Left renal cortex interstitium (tissue), 4 donors: ENCODE results near the gene GSC2. TPM values are rescaled to one million over a fixed set of nuclear protein-coding genes. Genes with fewer than 3 reads are reported as not detected.
A peak's percentile ranks its signal among the peaks of the same experiment; 100 is the strongest.

Source experiments
- DNase-seq, 4 donors: peaks; one replicate each; pipeline ENCODE4 v3.0.0-alpha.2; 2013; ENCODE audit warnings: low read depth in 4 of 4, low spot score in 2 of 4, missing footprints in 1 of 4
- polyA plus RNA-seq, 4 donors: library from polyadenylated mRNA; unstranded; fragments of 120-200 nt; gene quantifications; one replicate each; pipeline ENCODE4 v1.2.1, GENCODE V29; 2013; ENCODE audit not compliant: insufficient read length in 4 of 4

The GSC2 gene
- polyA plus RNA-seq, 4 donors = not detected

- DNase-seq = peak in 3 of 4 donors; percentile 65 to 83 (median 68)
Measured at GRCh38 chr22:19178657-19179496, 28.8 kb upstream of the GSC2 start, which contains the start of gene SLC25A1. SLC25A1 (minus strand) TSS chr22:19178736; CDS start chr22:19178673, 63 bp downstream.

- DNase-seq = peak in 2 of 4 donors; percentile 19 to 34
Measured at GRCh38 chr22:19178065-19178656, 28.1 kb upstream of the GSC2 start.

GRCh38 chr22:19177164-19178064 lies 27.3 kb upstream of the GSC2 start:
- no peak for DNase-seq

- no peak for DNase-seq
Measured at GRCh38 chr22:19176732-19177131, 26.6 kb upstream of the GSC2 start.

GRCh38 chr22:19176175-19176643 lies 26.1 kb upstream of the GSC2 start:
- DNase-seq = no peak

GRCh38 chr22:19175602-19176174 lies 25.6 kb upstream of the GSC2 start:
- no peak for DNase-seq

- no peak for DNase-seq
Measured at GRCh38 chr22:19175026-19175601, 25.0 kb upstream of the GSC2 start.

GRCh38 chr22:19174106-19175025 lies 24.3 kb upstream of the GSC2 start:
- no peak for DNase-seq

- DNase-seq = no peak
Measured at GRCh38 chr22:19173047-19174035, 23.2 kb upstream of the GSC2 start.

GRCh38 chr22:19172213-19173046 lies 22.3 kb upstream of the GSC2 start:
- no peak for DNase-seq

GRCh38 chr22:19169947-19170318 lies 19.8 kb upstream of the GSC2 start:
- DNase-seq = no peak

GRCh38 chr22:19169002-19169946 lies 19.2 kb upstream of the GSC2 start:
- DNase-seq = no peak

- DNase-seq = no peak
Measured at GRCh38 chr22:19168088-19168890, 18.2 kb upstream of the GSC2 start.

- DNase-seq = no peak
Measured at GRCh38 chr22:19167106-19167869, 17.2 kb upstream of the GSC2 start.
